Spleen (tissue), 7 donors: ENCODE data around the gene PLVAP.

Experiments used
- CTCF ChIP-seq, 11 experiments: fragments of 200-600 bp in 7 of 11; fragments of 450-650 bp in 4 of 11; sonication (generic) in 4 of 11; IDR thresholded peaks in 8 of 11; conservative IDR thresholded peaks in 3 of 11; 1 replicate in 7 of 11; 2 replicates in 4 of 11; pipeline versions ENCODE4 v1.4.0 to v1.8.0; 2016 to 2021; ENCODE audit warnings: antibody characterized with exemption in 11 of 11, inconsistent platforms in 4 of 11, mild to moderate bottlenecking in 1 of 11
- POLR2A ChIP-seq, 3 donors: fragments of 450-650 bp; IDR thresholded peaks; one replicate each; pipeline ENCODE4 v1.5.1; 2017; ENCODE audit warnings: antibody characterized with exemption in 3 of 3, mild to moderate bottlenecking in 1 of 3
- POLR2AphosphoS5 ChIP-seq, 3 donors: sonication (generic); formaldehyde crosslinking; IDR thresholded peaks; one replicate each; pipeline ENCODE4 v1.5.1; 2017; ENCODE audit warnings: antibody characterized with exemption in 3 of 3
- donor health status: DM: no; HTN: no; CAD: no; lungs with moderate emphysema.
- donor health status: DM: no; HTN: no; CAD: no.
- donor health status: DM: no; HTN: no; CAD: no.

DNA sequence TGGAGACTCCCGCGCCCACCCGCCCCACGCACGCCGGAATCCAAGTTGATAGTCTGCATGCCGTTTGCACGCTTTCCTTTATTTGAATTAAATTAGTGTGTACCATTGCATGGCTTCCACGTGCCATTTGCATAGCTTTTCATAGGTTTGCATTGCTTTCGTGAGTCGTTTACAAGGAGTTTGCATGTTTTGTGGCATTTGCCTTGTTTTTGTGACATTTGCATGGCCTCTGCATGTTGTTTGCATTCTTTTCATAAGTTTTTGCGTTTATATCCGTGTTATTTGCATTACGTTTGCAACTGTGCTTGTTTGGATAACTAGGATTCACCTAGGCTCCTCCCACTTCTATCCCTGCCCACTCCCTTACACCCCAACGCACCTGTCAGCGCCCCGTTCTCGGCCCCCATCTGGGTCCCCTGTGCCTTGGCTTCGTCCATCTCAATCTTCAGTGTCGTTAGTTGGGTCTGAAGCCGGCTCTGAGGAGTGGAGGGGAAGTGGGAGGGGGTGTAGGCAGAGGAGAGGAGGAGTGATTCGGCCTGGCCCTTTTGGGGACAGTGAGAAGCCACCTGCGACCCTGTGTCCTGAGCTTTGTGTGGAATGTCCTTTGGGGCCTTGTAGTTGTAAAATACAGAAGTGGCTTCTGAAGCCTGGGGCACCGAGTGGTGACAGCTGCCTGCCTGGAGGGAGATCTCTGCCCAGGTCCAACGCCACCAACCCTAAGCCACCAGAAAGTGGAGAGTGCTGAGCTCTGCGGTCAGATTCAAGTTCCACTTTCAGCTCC is 14.4 kb upstream of the PLVAP start:
- TF ChIP-seq POLR2A (IDR thresholded peaks at IDR 0.05) = no peak
- peak in 6 of 11 experiments; percentile 12 to 45 (median 28) for TF ChIP-seq CTCF (IDR thresholded peaks at IDR 0.05 in 8 of 11, conservative IDR thresholded peaks at IDR 0.05 in 3 of 11)
- TF ChIP-seq POLR2AphosphoS5 (IDR thresholded peaks at IDR 0.05) = peak in 1 of 3 donors; percentile 9
